GM12878 (cell line): ENCODE results near the gene KANK4. TPM values are rescaled to one million over a fixed set of nuclear protein-coding genes. Genes with fewer than 3 reads are reported as not detected.

Experiments
- ATAC-seq: fragments of 200-7000 bp; cut with Tn5 transposase; 3 replicates; pipeline ENCODE4 v1.9.1; 2020; ENCODE audit warnings: mild to moderate bottlenecking, moderate library complexity
- BruUV-seq: library from RNA; stranded (reverse); fragments of 400-500 nt; replicated peaks from 2 replicates; lab custom pipeline; 2021; lab: Mats Ljungman, UMichigan
- CTCF ChIA-PET: fragments of 300-600 bp; sonication (Branson Sonifier 250); formaldehyde crosslinking; extraction: SDS; loops from one replicate; lab custom pipeline; 2021; ENCODE audit warnings: inconsistent platforms; lab: Yijun Ruan, JAX
- POLR2A ChIA-PET: fragments of 350-600 bp; formaldehyde crosslinking; extraction: SDS; loops from one replicate; lab custom pipeline; 2021; ENCODE audit warnings: inconsistent platforms; lab: Charles Lee
- RAD21 ChIA-PET: fragments of 300-600 bp; sonication (Branson Sonifier 250); formaldehyde crosslinking; loops from one replicate; lab custom pipeline; 2023; ENCODE audit warnings: antibody characterized with exemption; ENCODE audit not compliant: unreplicated experiment; lab: Charles Lee
- SMC1A ChIA-PET: fragments of 300-600 bp; sonication (Branson Sonifier 250); formaldehyde crosslinking; loops from one replicate; lab custom pipeline; 2023; ENCODE audit not compliant: unreplicated experiment, uncharacterized antibody; lab: Charles Lee
- DNase-seq: peaks from one replicate; pipeline ENCODE4 v3.0.0-alpha.2; 2011; ENCODE audit warnings: low read depth, low spot score
- FAIRE-seq: peaks from 3 replicates; lab custom pipeline; 2011; peaks lifted over from hg19 to GRCh38; lab: Jason Lieb, UNC
- H2AFZ ChIP-seq: 2 replicates; pipeline ENCODE4 v1.6.0; 2011; ENCODE audit warnings: low read depth, low read length, control low read depth; ENCODE audit not compliant: control insufficient read depth
- H3K27ac ChIP-seq: 2 replicates; pipeline ENCODE4 v1.5.1; 2011; ENCODE audit warnings: control low read depth; ENCODE audit not compliant: control insufficient read depth, insufficient read depth
- H3K27me3 ChIP-seq, 2 experiments: replicated peaks in 1 of 2; 2 replicates each; pipeline versions ENCODE4 v1.6.0 to v1.6.1; 2011; ENCODE audit warnings: low read length in 1 of 2; ENCODE audit not compliant: control insufficient read depth in 2 of 2, insufficient read depth in 2 of 2
- H3K36me3 ChIP-seq, 2 experiments: 2 replicates each; pipeline ENCODE4 v1.5.1; 2011; ENCODE audit warnings: low read length in 1 of 2; ENCODE audit not compliant: control insufficient read depth in 2 of 2, insufficient read depth in 2 of 2
- H3K4me1 ChIP-seq: 2 replicates; pipeline ENCODE4 v1.6.1; 2011; ENCODE audit warnings: mild to moderate bottlenecking, low read length, moderate library complexity, mixed read lengths; ENCODE audit not compliant: control insufficient read depth, insufficient read depth
- H3K4me2 ChIP-seq: 2 replicates; pipeline ENCODE4 v1.6.0; 2011; ENCODE audit warnings: control low read depth; ENCODE audit not compliant: control insufficient read depth, insufficient read depth
- H3K4me3 ChIP-seq: fragments of 200-600 bp; sonication (generic); 2 replicates; pipeline ENCODE4 v1.5.1; 2016
- H3K79me2 ChIP-seq: 2 replicates; pipeline ENCODE4 v1.6.0; 2011; ENCODE audit warnings: low read length; ENCODE audit not compliant: control insufficient read depth, insufficient read depth
- H3K9ac ChIP-seq: 2 replicates; pipeline ENCODE4 v1.8.0; 2011; ENCODE audit warnings: low read length, control low read depth, mixed read lengths; ENCODE audit not compliant: control insufficient read depth, insufficient read depth
- H3K9me3 ChIP-seq: replicated peaks from 3 replicates; pipeline ENCODE4 v1.5.1; 2011; ENCODE audit warnings: mild to moderate bottlenecking, low read length; ENCODE audit not compliant: control insufficient read depth, insufficient read depth
- H4K20me1 ChIP-seq: 2 replicates; pipeline ENCODE4 v1.6.0; 2011; ENCODE audit not compliant: control insufficient read depth, insufficient read depth
- BACH1 ChIP-seq: fragments of 450-650 bp; IDR thresholded peaks from 2 replicates; pipeline ENCODE4 v1.6.1; 2017; ENCODE audit warnings: mild to moderate bottlenecking, borderline replicate concordance
- CBX5 ChIP-seq: sonication (generic); IDR thresholded peaks from 2 replicates; pipeline ENCODE4 v1.6.1; 2016; ENCODE audit warnings: low read depth, moderate library complexity, mild to moderate bottlenecking, inconsistent platforms
- CHD1 ChIP-seq: IDR thresholded peaks from 2 replicates; pipeline ENCODE4 v1.6.1; 2012; ENCODE audit warnings: low read depth, low read length, improper control_type of control experiment
- FOXK2 ChIP-seq: fragments of 450-650 bp; IDR thresholded peaks from 2 replicates; pipeline ENCODE4 v1.6.1; 2017; ENCODE audit warnings: mild to moderate bottlenecking, moderate library complexity
- HCFC1 ChIP-seq: fragments of 150-350 bp; IDR thresholded peaks from 2 replicates; pipeline ENCODE4 v1.6.1; 2014; ENCODE audit warnings: low read length
- IKZF2 ChIP-seq, 2 experiments: fragments of 450-650 bp; IDR thresholded peaks; 2 replicates each; pipeline ENCODE4 v1.6.1; 2017; ENCODE audit warnings: mild to moderate bottlenecking in 2 of 2, moderate library complexity in 2 of 2
- MEF2B ChIP-seq: fragments of 450-650 bp; IDR thresholded peaks from 2 replicates; pipeline ENCODE4 v1.6.1; 2018; ENCODE audit warnings: mild to moderate bottlenecking, moderate library complexity; ENCODE audit not compliant: partially characterized antibody, poor library complexity, severe bottlenecking
- POU2F2 ChIP-seq: IDR thresholded peaks from 3 replicates; pipeline ENCODE4 v1.6.1; 2011; ENCODE audit warnings: low read depth, mild to moderate bottlenecking, low read length, borderline replicate concordance
- STAT3 ChIP-seq: IDR thresholded peaks from 2 replicates; pipeline ENCODE4 v1.6.1; 2011; ENCODE audit warnings: low read depth, low read length, improper control_type of control experiment
- TARDBP ChIP-seq: IDR thresholded peaks from 2 replicates; pipeline ENCODE4 v1.6.1; 2016; ENCODE audit warnings: borderline replicate concordance
- ZZZ3 ChIP-seq: IDR thresholded peaks from 2 replicates; pipeline ENCODE4 v1.6.1; 2011; ENCODE audit warnings: low read depth; ENCODE audit not compliant: control insufficient read depth, insufficient read length
- WGBS: methylation state at CpG from one replicate; pipeline ENCODE4 v1.1.6; 2016; ENCODE audit warnings: low lambda C conversion rate; ENCODE audit not compliant: insufficient replicate concordance, insufficient coverage; ENCODE audit errors: missing lambda C conversion rate; 5-methylcytosine and 5-hydroxymethylcytosine counted together
- in situ Hi-C: fragments of 300-500 bp; cut with MboI; formaldehyde crosslinking; loops from 9 replicates; pipeline ENCODE4 v1.14.3; 2018; ENCODE audit warnings: mixed read lengths
- intact Hi-C: fragments of 100-400 bp; cut with micrococcal nuclease; formaldehyde crosslinking; loops from one replicate; pipeline ENCODE4 v1.14.2; 2022; ENCODE audit not compliant: unreplicated experiment
- polyA plus RNA-seq, 11 experiments: library from polyadenylated mRNA; depleted of rRNA in 4 of 11; unstranded in 6 of 11; stranded (reverse) in 5 of 11; fragments of >200 nt; fragmentation: Nextera tagmentation in 4 of 11; fragmentation: Illumina TruSeq in 1 of 11; extraction: Ambion mirVana in 4 of 11; extraction: Trizol in 1 of 11; gene quantifications; 1 replicate in 1 of 11; 2 replicates in 10 of 11; pipeline versions ENCODE4 v1.2.1 to v1.2.3, GENCODE V29; 2011 to 2016; ENCODE audit warnings: inconsistent platforms in 2 of 11, missing spikeins in 2 of 11, low read depth in 1 of 11
- total RNA-seq, 4 experiments: library from RNA; depleted of rRNA in 3 of 4; stranded (reverse); fragments of >200 nt in 3 of 4; fragmentation: Illumina TruSeq in 1 of 4; extraction: Trizol in 1 of 4; gene quantifications; 2 replicates each; pipeline versions ENCODE4 v1.2.1 to v1.2.3, GENCODE V29; 2013 to 2021
- TF ChIP-seq, protein P1 (sequence below), 3 experiments: IDR thresholded peaks in 2 of 3; conservative IDR thresholded peaks in 1 of 3; 2 replicates each; pipeline ENCODE4 v1.5.1; 2011; ENCODE audit warnings: low read depth in 3 of 3, low read length in 3 of 3, mild to moderate bottlenecking in 3 of 3, control low read depth in 2 of 3, moderate library complexity in 2 of 3, inconsistent platforms in 1 of 3, mixed read lengths in 1 of 3; ENCODE audit not compliant: control insufficient read depth in 2 of 3, insufficient read depth in 1 of 3; ENCODE audit errors: extremely low read depth in 1 of 3
- TF ChIP-seq, protein P2 (sequence below): fragments of 450-650 bp; IDR thresholded peaks from 2 replicates; pipeline ENCODE4 v1.6.1; 2017; ENCODE audit warnings: mild to moderate bottlenecking, moderate library complexity
- TF ChIP-seq, protein P3 (sequence below): fragments of 450-650 bp; formaldehyde crosslinking; IDR thresholded peaks from 2 replicates; pipeline ENCODE4 v1.4.0; 2020; ENCODE audit warnings: mild to moderate bottlenecking, moderate library complexity
- TF ChIP-seq, protein P4 (sequence below): IDR thresholded peaks from 2 replicates; pipeline ENCODE4 v1.6.1; 2011; ENCODE audit warnings: borderline replicate concordance, low read depth, mild to moderate bottlenecking, moderate library complexity, mixed read lengths, low read length; ENCODE audit not compliant: insufficient read depth; ENCODE audit errors: extremely low read length

The KANK4 gene
- total and polyA plus RNA-seq, 10 of the 15 experiments (the other 5 are each of a cell fraction or from before 2014, with no cell fraction given) = not detected

DNA sequence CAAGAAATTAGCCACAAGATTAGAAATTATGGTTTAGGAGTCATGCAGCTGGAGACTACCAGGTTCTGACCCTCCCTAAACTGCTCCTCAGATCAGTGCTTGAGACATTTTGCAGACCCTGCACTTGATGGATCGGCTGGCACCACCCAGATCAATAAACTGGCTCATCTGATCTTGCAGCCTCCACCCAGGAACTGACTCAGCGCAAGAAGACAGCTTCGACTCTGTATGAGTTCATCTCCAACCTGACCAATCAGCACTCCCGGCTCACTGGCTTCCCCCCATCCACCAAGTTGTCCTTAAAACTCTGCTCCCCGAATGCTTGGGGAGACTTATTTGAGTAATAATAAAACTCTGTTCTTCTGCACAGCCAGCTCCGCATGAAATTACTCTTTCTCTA is 84.5 kb downstream of the KANK4 start:
- CTCF ChIA-PET = no interaction called here
- intact Hi-C loops = no loop called here

More for the DNA sequence above, 84.5 kb downstream of the KANK4 start:
- 27% methylated on average over 6 of the region's 6 CpGs for WGBS
- H3K4me3 ChIP-seq = no peak overlapping the region
- ATAC-seq (no peak), DNase-seq (no peak)
- H3K27ac ChIP-seq = no peak overlapping the region
- no peak overlapping the region for H2AFZ ChIP-seq
- no peaks in the 10 kb centered on the region for H3K36me3 ChIP-seq
- TF ChIP-seq CBX5 (no peak), MEF2B (no peak), IKZF2 (IDR thresholded peaks at IDR 0.05) (no peak), FOXK2 (no peak), ZZZ3 (no peak), STAT3 (no peak), CHD1 (no peak), POU2F2 (no peak), TARDBP (no peak), BACH1 (no peak), HCFC1 (no peak)
- TF ChIP-seq, protein P1, sequence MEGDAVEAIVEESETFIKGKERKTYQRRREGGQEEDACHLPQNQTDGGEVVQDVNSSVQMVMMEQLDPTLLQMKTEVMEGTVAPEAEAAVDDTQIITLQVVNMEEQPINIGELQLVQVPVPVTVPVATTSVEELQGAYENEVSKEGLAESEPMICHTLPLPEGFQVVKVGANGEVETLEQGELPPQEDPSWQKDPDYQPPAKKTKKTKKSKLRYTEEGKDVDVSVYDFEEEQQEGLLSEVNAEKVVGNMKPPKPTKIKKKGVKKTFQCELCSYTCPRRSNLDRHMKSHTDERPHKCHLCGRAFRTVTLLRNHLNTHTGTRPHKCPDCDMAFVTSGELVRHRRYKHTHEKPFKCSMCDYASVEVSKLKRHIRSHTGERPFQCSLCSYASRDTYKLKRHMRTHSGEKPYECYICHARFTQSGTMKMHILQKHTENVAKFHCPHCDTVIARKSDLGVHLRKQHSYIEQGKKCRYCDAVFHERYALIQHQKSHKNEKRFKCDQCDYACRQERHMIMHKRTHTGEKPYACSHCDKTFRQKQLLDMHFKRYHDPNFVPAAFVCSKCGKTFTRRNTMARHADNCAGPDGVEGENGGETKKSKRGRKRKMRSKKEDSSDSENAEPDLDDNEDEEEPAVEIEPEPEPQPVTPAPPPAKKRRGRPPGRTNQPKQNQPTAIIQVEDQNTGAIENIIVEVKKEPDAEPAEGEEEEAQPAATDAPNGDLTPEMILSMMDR (IDR thresholded peaks at IDR 0.05 in 2 of 3, conservative IDR thresholded peaks at IDR 0.05 in 1 of 3; ENCODE audit: control insufficient read depth in 2 of 3, extremely low read depth in 1 of 3, insufficient read depth in 1 of 3, low read depth in 3 of 3, low read length in 3 of 3) = no peak
- TF ChIP-seq, protein P2, sequence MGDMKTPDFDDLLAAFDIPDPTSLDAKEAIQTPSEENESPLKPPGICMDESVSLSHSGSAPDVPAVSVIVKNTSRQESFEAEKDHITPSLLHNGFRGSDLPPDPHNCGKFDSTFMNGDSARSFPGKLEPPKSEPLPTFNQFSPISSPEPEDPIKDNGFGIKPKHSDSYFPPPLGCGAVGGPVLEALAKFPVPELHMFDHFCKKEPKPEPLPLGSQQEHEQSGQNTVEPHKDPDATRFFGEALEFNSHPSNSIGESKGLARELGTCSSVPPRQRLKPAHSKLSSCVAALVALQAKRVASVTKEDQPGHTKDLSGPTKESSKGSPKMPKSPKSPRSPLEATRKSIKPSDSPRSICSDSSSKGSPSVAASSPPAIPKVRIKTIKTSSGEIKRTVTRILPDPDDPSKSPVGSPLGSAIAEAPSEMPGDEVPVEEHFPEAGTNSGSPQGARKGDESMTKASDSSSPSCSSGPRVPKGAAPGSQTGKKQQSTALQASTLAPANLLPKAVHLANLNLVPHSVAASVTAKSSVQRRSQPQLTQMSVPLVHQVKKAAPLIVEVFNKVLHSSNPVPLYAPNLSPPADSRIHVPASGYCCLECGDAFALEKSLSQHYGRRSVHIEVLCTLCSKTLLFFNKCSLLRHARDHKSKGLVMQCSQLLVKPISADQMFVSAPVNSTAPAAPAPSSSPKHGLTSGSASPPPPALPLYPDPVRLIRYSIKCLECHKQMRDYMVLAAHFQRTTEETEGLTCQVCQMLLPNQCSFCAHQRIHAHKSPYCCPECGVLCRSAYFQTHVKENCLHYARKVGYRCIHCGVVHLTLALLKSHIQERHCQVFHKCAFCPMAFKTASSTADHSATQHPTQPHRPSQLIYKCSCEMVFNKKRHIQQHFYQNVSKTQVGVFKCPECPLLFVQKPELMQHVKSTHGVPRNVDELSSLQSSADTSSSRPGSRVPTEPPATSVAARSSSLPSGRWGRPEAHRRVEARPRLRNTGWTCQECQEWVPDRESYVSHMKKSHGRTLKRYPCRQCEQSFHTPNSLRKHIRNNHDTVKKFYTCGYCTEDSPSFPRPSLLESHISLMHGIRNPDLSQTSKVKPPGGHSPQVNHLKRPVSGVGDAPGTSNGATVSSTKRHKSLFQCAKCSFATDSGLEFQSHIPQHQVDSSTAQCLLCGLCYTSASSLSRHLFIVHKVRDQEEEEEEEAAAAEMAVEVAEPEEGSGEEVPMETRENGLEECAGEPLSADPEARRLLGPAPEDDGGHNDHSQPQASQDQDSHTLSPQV = no peak
- TF ChIP-seq, protein P3, sequence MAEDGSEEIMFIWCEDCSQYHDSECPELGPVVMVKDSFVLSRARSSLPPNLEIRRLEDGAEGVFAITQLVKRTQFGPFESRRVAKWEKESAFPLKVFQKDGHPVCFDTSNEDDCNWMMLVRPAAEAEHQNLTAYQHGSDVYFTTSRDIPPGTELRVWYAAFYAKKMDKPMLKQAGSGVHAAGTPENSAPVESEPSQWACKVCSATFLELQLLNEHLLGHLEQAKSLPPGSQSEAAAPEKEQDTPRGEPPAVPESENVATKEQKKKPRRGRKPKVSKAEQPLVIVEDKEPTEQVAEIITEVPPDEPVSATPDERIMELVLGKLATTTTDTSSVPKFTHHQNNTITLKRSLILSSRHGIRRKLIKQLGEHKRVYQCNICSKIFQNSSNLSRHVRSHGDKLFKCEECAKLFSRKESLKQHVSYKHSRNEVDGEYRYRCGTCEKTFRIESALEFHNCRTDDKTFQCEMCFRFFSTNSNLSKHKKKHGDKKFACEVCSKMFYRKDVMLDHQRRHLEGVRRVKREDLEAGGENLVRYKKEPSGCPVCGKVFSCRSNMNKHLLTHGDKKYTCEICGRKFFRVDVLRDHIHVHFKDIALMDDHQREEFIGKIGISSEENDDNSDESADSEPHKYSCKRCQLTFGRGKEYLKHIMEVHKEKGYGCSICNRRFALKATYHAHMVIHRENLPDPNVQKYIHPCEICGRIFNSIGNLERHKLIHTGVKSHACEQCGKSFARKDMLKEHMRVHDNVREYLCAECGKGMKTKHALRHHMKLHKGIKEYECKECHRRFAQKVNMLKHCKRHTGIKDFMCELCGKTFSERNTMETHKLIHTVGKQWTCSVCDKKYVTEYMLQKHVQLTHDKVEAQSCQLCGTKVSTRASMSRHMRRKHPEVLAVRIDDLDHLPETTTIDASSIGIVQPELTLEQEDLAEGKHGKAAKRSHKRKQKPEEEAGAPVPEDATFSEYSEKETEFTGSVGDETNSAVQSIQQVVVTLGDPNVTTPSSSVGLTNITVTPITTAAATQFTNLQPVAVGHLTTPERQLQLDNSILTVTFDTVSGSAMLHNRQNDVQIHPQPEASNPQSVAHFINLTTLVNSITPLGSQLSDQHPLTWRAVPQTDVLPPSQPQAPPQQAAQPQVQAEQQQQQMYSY (CRISPR knock-in tag) = no peak
- TF ChIP-seq, protein P4, sequence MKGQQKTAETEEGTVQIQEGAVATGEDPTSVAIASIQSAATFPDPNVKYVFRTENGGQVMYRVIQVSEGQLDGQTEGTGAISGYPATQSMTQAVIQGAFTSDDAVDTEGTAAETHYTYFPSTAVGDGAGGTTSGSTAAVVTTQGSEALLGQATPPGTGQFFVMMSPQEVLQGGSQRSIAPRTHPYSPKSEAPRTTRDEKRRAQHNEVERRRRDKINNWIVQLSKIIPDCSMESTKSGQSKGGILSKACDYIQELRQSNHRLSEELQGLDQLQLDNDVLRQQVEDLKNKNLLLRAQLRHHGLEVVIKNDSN = no peak
- TF ChIP-seq, all 136 proteins: peak for 0
- Histone ChIP-seq H4K20me1 (no peaks in the 10 kb centered on the region), H3K79me2 (no peaks in the 10 kb centered on the region), H3K27me3 (no peaks in the 10 kb centered on the region), H3K9ac (no peak overlapping the region), H3K4me1 (no peaks in the 10 kb centered on the region), H3K4me2 (no peak overlapping the region), H3K9me3 (no peaks in the 10 kb centered on the region)
- SMC1A ChIA-PET = no interaction called here
- BruUV-seq = no TSS peak
- POLR2A ChIA-PET = no interaction called here
- RAD21 ChIA-PET = no interaction called here
- in situ Hi-C loops = no loop called here
- FAIRE-seq = no peak
